Measurements from ENCODE around the gene PRUNE1. TPM values are rescaled to one million over a fixed set of nuclear protein-coding genes. Genes with fewer than 3 reads are reported as not detected.

Gene PRUNE1
- polyA plus RNA-seq, 5 donors = 33.2 to 44.5 (median 40.8) TPM

DNA sequence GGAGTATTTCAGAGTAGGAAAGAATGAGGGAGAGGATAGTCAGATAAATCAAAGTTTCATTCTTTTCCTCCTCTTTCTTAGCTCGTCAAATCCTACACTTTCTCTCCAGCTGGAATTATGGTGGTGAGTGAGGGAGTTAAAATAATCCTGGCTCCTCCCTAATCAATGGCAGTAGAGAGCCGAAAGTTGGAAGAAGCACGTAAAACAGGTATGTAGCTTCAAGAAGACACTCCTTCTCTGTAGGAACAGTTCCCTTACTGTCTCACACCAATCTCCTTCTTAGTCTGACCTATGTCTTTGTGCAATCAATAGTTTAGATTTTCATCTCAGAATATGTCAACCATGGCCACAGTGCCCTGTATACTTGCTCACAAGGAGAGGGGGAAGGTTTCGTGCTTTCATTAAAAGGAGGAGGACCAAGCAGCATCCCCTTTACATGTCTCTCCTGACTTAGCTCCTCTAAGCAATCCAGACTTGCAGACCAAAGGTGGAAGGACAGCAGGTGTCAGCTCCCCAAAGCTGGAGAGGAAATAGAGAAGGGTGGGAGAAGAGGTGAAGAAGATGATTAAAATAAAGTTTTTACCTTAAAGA is 2.4 kb upstream of the PRUNE1 start:
- no peak for DNase-seq

DNA sequence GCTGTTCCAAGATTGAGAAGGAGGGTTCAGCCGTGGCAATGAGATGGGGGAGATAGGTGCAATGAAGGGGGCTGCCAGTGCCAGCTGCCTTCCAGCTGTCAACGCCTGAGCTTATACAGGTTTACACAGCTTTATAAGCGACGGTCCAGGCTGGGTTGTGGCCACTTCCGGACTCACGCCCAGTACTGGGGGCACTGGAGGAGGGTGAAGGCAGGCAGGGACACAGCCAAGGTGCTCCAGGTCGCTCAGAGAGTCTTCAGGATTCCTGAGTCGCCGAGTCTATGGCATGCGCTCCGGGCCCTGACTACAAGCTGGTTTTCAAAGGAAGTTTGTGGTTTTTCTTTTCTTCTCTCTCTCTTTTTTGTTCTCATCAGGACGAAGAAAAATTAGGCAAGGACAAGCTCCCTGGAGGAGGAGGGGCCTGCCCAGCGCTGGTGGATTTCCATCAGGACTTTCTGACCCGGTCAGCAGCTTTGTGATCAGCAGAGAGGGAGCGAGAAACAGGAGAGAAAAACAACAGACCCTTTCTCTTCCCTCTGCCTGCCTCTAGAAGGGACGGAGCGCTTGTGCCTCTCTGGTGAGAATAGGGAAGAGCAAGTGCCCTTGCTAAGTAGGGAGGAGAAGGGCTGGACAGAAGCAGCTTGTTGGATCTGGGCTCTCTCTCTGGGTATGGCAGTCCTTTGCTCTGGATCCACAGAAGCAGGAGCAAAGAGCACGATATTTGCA is 1.8 kb upstream of the PRUNE1 start, which contains the start of gene MINDY1:
MINDY1 (minus strand) TSS at position 576 of the 726 bp plus-strand sequence. CDS start 4,285 bp downstream, outside the sequence.
- DNase-seq = peak; percentile 76 to 81

DNA sequence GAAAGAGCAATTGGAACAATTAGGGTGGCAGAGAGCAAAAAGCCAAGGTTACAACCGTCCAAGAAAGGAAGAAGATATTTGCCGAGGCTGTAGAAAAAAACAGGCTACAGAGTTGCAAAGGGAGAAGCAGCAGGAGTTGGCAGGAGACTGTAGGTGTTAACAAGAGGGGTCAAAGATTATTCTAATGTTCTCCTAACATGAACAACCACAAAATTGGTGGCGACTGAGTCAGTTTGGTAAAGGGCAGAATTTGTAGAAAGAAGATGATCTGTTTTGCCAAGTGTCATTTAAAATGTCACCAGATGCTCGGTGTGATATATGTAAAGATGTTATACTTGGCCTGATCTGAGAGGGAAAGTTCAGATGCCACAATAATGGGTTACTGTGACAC is 401 bp upstream of the PRUNE1 start:
- DNase-seq = no peak

DNA sequence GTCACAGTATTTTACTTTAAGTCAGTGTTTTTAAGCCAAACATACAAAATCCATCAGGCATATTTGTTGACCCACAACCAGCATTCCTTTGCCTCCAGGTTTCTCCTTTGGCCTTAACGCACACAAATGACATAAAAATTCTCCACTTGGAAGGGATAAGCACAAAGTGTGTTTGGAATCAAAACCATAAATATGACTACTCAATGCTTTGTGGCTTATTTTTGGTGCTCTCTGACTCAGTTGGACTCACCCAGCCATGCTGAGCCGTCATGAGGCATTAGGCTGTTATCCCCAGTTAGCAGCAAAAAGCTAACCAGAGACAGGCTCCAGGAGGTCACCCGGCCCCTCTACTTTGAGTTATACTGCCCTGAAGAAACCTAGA is 948 bp downstream of the PRUNE1 start:
- DNase-seq = no peak

DNA sequence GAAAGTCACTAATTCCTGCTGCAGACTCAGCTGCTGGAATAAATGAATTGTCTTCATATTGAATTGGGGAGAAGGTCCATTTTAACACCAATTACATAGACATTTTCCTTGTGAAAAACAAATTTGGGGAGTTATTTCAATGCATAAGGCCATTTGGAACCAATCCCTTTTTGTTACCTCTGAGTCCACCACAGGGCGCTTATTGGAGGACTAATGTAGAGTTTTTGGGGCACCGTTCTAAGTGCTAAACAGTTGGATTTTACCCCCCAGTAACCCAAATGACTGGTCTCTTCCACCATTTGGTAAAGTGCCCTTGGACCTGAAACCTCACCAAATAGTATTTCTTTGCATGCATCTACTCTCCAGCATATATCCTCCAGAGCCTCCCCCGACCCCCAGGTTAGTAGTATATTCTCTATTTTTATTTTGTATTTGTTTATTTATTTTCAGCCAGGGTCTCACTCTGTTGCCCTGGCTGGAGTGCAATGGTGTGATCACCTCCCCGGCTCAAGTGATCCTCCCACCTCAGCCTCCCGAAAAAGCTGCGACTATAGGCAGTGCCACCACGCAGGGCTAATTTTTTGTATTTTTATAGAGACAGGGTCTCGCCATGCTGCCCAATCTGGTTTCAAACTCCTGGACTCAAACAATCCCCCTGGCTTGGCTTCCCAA is 1.6 kb downstream of the PRUNE1 start:
- no peak for DNase-seq

DNA sequence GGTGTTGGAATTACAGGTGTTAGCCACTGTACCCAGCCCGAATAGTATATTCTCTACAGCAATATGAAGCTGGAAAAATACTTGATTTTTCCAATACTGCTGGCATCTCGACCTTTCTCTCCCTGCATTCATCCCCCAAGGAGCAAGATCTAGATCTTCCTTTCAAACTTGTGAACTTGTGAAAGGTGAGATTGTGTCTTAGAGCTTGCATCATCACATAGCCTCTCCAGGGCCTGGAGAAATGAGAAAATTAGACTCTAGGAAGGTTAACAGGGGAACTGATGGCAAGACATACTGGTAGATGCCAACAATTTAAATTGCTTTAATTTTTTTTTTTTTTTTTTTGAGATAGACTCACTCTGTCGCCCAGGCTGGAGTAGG is 2.1 kb downstream of the PRUNE1 start:
- no peak for DNase-seq

DNA sequence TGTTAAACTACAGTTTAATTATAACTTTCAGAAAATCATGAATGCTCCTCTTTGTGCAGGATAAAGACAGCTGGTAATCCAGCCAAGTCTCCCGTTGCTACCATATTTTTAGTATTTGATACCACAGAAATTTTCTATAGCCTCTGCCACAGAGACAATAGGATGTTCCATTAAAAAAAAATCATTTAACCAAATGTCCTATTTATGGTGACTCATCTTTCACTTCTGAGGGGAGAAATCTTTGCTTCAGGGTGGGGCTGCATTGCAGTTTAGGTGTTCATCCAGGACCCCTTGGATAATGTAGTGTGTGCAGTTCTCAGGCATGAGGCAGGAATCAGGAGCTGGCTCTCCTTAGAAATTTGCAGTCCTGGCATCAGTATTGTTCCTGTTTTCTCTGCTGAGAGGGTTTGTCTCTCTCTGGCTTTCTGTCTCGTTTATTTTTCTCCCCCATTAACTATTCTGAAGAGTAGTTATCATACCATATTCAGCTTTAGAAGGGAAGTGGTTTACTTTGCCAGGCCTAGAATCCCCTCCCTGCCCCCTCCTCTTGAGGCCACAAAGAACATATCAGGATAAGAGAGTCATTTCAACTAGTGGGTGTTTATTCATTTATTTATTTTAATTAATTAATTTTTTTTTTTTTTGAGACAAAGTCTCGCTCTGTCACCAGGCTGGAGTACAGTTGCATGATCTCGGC is 3.1 kb downstream of the PRUNE1 start:
- DNase-seq = no peak

DNA sequence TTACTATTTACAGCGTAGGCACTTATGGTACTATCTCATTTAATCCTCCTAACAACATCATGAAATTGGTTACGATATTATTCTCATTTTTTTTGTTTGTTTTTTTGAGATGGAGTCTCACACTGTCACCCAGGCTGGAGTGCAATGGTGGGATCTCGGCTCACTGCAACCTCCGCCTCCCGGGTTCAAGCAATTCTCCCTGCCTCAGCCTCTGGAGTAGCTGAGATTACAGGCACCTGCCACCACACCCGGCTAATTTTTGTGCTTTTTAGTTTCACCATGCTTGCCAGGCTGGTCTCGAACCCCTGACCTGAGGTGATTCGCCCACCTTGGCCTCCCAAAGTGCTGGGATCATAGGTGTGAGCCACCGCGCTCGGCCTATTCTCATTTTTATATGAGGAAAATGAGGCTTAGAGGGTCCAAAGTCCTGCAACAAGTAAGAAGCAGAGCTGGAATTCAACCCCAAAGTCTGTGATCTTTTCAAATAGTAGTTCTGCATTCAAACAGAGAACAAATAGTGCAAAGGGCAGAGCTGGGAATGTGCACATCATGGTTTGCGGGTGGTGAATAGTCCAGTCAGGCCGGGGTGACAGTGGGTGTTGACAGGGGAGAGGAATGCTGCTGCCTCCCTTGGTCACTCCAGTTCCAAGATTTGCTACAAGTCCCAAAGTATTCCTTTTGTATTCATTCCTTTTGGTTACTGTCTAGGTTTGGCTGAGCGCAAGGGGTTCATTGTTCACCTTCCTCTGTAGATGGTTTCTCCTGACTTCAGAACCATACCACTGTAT is 4.6 kb downstream of the PRUNE1 start:
- no peak for DNase-seq

DNA sequence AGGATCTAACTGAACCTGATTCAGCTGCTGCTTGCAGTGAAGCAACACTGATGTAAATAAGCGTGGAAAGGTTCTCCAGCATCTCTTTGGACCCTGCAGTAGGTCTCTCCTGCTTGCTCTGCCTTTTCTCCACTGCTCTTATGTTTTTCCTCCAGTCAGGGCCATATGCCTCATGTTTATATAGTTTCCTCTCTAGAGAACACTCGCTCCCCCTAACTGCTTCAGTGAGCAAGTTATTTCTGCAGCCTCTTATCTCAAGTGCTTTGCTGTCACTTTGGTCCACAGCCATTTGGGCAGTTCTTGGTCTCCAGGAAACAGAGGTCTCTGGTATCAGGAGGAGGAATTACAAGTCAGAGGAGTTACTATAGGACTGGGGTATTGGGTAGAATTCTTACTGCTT is 5.3 kb downstream of the PRUNE1 start:
- DNase-seq = peak; percentile 69 to 84

DNA sequence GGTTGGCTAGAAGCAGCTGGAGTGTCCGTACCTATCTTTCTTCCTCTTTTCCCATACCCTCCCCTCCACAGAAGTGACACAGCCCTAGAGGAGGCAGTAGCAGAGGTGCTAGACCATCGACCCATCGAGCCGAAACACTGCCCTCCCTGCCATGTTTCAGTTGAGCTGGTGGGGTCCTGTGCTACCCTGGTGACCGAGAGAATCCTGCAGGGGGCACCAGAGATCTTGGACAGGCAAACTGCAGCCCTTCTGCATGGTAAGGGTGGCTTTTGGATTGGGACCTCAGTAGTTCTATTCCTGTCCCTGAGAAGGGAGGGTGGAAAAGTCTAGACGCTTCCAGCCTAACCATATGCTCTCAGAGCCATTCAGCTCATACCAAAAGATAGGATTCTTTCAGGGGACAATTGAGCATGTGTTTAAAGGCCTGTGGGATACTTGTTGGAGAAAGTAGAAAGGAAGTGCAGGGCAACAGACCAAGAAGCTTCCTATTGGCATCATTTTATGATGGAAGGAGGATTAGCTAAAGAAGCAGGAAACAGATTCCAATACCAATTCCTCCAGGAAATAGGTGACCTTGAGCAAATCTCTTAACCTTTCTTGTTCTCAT is 16.4 kb downstream of the PRUNE1 start:
- peak in 1 of 2 donors; percentile 49 for DNase-seq

DNA sequence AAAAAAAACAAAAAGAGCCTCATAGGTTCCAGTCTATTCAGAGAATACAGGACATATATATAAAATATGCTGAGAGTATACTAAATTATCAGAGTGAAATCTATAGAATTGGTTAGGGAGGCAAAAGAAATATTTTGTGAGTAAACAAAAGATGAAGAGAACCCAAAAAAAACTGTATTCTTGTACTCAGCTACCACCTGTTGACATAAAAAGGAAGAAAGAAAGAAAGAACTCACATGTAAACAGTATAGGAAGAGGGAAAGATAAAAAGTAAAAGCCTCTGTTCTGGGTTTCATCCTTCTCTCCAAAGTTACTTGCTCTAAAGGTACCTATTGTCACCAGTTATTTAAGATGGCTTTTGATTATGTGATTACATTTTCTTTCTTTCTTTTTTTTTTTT is 18.2 kb downstream of the PRUNE1 start:
- DNase-seq = no peak

DNA sequence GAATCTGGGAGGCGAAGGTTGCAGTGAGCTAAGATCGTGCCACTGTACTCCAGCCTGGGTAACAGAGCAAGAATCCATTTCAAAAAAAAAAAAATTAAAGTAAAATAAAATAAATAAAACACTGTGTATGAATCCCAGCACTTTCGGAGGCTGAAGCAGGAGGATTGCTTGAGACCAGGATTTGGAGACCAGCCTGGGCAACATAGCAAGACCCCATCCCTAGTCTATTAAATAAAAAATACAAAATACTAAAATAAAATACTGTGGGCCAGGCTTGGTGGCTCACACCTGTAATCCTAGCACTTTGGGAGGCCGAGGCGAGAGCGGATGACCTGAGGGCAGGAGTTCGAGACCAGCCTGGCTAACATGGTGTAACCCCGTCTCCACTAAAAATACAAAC is 23.9 kb downstream of the PRUNE1 start:
- DNase-seq = no peak

DNA sequence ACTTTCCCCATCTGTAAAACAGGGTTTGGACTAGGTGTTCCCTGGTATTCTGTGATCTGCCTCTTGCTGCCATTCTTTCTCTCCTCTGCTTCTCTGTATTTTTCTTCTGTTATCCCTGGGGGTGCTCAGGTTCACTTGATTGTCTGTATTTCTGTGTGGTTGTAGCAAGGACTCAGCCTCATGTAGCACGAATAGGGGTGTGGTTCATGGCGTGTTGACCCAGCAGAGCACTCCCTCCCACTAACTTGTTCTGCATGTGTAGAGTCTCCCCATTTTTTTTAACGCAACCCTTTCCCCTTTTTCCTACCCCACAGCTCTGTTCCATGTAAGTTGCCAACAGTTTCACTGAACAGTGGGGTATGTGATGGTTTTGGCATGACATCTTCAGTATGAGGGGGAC is 26.9 kb downstream of the PRUNE1 start:
- DNase-seq = no peak

DNA sequence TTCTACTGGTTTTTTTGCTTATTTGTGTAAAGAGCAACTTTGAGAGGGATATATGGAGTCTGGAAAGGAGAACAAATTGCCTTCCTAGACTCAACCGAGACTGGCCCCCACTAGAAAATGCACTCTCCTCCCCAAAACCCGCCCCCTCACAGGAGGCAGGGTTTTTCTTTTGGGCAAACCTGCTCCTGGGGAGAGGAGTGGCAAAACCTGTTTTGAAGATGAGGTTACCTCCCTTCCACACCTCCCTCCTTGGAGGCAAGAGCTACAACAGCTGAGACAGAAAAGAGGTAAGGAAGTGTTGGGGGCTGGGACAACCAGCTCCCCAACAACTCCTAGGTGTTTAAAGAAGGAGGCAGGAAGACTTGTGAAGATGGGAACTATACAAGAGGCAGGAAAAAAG is 28.1 kb downstream of the PRUNE1 start, which contains the start of gene BNIPL:
BNIPL (plus strand) TSS at position 231 of the 400 bp plus-strand sequence; CDS start at position 371, 140 bp downstream.
- no peak for DNase-seq

DNA sequence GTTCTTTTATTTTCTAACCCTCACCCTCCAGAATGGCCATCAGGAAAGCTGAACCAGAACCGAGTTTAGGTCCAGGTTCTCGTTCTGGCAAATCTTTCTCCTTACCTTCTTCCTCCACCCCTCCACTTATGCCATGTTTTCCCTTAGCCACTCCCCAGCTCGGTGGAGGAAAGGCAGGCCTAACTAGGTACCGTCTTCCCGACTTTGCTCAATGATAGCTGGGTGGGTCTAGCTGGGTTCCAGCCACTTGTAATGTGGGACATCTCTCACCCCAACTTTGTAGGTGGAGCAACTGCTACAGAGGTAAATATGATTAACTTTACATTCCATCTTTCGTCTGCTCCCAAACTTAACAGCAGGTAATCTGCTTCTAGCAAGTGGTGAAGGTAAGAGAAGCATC is 28.8 kb downstream of the PRUNE1 start:
- no peak for DNase-seq

DNA sequence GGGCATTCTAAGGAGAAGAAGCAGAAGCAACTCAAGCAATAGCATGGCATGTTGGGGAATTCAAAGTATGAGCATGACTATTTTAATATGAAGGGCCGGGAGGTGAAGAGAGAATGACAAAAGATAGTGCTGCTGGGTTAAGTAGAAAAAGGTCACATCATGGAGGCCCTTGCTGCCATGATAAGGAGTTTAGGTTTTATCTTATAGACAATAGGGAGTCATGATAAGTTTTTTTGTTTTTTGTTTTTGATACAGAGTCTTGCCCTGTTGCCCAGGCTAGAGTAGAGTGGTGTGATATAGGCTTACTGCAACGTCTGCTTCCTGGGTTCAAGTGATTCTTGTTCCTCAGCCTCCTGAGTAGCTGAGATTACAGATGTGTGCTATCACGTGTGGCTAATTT is 31.3 kb downstream of the PRUNE1 start:
- DNase-seq = no peak

DNA sequence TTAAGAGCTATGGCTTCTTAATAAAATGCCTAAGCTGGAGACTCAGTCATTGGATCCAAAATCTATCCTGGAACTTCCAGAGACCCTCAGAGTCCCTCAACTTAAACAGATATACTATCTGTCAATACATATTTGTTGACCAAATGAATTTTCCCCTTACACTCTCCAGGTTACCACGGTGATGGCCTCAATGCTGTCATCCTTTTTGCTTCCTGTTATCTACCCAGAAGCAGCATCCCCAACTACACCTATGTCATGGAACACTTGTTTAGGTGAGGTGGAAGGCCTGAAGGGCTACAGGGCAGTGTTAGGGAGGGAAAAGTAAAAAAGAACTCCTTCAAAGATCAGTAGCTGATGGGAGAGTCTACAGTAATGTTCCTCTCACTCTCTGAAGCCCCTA is 34.9 kb downstream of the PRUNE1 start:
- DNase-seq = no peak

DNA sequence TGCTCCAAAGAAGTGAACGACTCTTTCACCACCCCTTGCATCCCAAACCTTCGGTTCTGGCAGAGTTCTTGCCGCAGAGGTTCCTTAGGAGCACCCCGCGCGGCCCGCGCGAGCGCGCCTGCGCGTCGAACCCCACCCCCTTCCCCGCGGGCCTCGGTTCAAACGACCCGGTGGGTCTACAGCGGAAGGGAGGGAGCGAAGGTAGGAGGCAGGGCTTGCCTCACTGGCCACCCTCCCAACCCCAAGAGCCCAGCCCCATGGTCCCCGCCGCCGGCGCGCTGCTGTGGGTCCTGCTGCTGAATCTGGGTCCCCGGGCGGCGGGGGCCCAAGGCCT is 39.3 kb downstream of the PRUNE1 start, which contains the start of gene C1orf56:
C1orf56 (plus strand) TSS at position 161 of the 334 bp plus-strand sequence; CDS start at position 258, 97 bp downstream.
- peak; percentile 76 to 79 for DNase-seq

DNA sequence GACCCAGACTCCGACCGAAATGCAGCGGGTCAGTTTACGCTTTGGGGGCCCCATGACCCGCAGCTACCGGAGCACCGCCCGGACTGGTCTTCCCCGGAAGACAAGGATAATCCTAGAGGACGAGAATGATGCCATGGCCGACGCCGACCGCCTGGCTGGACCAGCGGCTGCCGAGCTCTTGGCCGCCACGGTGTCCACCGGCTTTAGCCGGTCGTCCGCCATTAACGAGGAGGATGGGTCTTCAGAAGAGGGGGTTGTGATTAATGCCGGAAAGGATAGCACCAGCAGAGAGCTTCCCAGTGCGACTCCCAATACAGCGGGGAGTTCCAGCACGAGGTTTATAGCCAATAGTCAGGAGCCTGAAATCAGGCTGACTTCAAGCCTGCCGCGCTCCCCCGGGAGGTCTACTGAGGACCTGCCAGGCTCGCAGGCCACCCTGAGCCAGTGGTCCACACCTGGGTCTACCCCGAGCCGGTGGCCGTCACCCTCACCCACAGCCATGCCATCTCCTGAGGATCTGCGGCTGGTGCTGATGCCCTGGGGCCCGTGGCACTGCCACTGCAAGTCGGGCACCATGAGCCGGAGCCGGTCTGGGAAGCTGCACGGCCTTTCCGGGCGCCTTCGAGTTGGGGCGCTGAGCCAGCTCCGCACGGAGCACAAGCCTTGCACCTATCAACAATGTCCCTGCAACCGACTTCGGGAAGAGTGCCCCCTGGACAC is 39.8 kb downstream of the PRUNE1 start:
- DNase-seq = peak; percentile 65 to 66

DNA sequence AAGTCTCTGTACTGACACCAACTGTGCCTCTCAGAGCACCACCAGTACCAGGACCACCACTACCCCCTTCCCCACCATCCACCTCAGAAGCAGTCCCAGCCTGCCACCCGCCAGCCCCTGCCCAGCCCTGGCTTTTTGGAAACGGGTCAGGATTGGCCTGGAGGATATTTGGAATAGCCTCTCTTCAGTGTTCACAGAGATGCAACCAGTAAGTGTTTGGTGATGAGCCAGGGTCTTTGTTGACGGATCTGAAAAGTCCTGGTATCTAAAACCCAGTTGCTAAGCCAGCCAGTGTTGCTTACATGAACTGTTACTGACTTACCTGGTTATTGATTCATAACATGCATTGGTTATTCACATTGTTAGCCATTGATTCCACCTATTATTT is 40.4 kb downstream of the PRUNE1 start:
- no peak for DNase-seq

Measured in right lung (tissue), 5 donors.